Skin of body (tissue), 2 donors: ENCODE measurements around the gene PTPRN2. TPM values are rescaled to one million over a fixed set of nuclear protein-coding genes. Genes with fewer than 3 reads are reported as not detected.

Experiments used
- DNase-seq: peaks from one replicate; lab custom pipeline; 2025; lab: John Stamatoyannopoulos, UW
- total RNA-seq: library from RNA; depleted of rRNA; stranded (reverse); fragments of >200 nt; gene quantifications from one replicate; pipeline ENCODE4 v1.2.3, GENCODE V29; 2014

PTPRN2 gene
- total RNA-seq, 1 donor from 2014 or later: 0.99 TPM

DNA sequence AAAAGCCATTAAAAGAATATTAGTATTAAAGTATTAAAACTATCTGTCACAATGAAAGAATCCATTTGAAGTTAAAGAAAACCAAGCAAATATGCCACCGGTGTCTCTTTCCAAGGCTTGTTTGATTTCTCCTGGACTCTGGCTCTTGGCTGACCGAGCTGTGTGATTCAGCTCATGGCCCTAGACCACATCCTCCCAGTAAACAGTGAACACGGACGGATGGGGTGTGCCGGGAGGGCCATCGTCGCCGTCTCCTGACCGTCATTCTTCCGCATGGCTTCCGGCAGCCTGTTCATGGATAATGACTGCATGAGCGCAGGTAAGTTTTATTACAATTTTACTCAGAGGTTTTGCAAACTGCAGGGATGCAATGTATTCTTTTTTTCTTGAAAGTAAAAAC, 1032.3 kb downstream of the PTPRN2 start:
- no peak for DNase-seq

DNA sequence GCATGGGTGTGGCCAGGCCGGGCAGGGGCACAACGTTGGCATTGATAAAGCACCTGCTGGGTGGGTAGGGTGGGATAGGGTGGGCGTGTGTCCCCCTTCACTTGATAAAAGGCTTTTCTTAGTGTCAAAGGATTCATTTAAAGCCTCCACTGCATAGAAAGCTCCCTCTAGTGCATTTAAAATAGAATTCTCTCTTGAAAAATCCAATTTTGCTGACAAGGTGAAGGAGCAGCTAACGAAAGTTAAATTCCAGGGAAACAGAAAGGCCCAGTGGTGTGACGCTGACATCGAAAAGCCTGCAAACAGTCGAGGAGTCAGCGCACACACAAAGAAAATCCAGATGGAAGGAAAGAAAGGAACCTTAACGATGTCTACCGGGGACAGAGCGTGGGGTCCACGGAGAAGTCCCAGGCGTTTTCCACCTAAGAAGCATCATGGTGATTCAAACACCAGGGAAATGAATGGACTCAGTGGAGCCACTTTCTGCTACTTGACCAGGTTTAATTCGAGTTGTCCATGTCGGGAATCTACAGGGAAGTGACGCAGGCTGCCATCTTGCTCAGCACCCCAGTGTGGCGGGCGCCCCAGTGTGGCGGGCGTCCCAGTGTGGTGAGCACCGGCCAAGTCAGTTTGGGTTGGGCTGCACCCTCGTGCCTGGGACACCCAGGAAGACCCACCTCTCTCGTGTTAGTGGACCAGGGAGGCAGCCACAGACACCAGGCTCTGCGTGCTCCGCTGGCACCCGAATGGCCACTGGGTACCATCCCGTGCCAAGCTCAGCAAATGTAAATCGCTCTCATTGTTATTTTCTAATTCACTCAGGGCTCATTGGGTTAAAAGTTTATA, 1033.0 kb downstream of the PTPRN2 start:
- no peak for DNase-seq

GRCh38 chr7:157553256-157553655, 1034.4 kb downstream of the PTPRN2 start:
- DNase-seq: no peak

DNA sequence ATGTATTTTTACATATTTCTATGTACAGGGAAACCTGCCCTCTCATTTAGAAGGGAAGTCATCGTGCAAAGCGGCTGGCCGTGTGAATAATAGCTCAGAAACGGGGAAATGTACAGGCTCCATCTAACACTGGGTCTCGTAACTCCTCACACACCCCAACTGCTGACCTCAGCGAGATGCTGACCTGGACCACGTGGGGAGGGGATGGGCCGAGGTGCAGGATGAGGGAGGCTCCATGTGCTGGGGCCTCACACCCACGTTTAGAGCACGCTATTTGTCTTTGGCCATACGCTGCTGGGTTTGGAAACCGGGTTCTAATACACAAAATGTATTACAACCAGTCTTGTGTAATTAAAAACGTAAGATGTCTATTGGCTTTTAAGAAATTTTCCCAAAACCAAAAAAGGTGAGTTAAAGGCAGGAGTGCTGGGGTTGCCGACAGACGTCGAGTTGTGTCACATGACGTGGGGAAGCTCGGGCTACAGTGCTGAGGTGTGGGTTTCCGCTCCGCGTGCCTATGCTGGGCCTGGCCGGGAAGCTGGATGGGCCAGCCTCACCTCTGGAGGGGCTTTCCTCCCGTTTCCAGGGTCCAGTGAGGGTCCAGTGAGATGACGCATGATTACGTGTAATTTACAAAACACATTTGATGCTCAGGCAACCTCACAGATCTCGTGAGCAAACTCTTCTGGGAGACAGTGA, 1035.2 kb downstream of the PTPRN2 start:
- no peak for DNase-seq

- DNase-seq: no peak
Observed at GRCh38 chr7:157551325-157552070, 1036.1 kb downstream of the PTPRN2 start.

GRCh38 chr7:157550300-157551275, 1037.0 kb downstream of the PTPRN2 start:
- no peak for DNase-seq

DNA sequence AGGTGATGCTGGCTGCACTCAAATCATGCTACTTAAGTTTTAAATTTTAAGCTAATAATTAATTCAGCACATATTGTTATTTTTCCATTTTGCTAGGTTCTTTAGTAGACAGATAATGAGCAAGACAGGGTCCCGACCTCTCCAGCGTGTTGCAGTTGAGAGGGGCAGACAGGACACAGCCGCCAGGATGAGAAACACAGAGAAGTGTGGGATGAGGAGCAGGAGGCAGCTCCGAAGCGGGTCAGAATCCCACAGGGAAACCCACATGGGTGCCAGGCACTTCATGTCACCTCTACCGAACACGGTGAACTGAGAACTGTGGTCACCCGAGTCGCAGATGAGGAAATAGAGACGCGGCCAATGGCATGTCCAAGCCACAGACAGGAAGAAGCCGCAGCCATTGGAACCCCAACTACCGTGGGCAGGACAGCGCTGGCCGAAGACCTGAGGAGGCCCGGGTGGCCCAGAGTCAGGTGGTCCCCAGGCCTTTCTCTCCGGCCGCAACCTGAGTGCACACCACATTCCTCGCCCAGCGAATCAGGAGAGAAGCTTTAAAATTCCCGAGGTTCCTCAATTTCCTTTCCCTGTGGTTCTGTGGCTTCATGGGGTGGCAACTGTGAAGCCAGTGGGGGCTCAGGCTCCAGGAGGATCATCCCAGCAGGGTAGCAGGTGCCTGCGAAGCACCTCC, 1037.9 kb downstream of the PTPRN2 start:
- no peak for DNase-seq

GRCh38 chr7:157548691-157549303, 1038.8 kb downstream of the PTPRN2 start:
- DNase-seq: no peak

DNA sequence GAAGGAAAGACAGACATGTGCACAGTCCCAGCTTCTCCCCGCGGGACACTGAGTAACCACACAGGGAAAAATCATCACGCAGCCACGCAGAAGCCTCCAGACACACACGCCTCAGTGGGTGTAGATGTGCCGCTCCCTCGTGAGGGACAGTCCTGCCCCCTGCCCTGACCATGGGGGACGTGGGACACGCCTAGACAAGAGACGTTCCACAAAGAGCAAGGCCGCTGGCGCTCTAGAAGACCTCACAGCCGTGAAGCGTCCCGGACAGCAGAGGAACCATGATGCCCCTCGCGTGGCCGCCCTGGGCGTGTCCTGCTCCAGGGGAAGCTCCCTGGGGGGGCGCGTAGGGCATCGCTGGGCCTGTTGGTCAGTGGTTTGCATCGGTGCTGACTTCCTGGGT, 1040.0 kb downstream of the PTPRN2 start:
- DNase-seq: no peak

- DNase-seq: no peak
Observed at GRCh38 chr7:157547102-157547501, 1040.5 kb downstream of the PTPRN2 start.

GRCh38 chr7:157545681-157546060, 1042.0 kb downstream of the PTPRN2 start:
- DNase-seq: no peak

DNA sequence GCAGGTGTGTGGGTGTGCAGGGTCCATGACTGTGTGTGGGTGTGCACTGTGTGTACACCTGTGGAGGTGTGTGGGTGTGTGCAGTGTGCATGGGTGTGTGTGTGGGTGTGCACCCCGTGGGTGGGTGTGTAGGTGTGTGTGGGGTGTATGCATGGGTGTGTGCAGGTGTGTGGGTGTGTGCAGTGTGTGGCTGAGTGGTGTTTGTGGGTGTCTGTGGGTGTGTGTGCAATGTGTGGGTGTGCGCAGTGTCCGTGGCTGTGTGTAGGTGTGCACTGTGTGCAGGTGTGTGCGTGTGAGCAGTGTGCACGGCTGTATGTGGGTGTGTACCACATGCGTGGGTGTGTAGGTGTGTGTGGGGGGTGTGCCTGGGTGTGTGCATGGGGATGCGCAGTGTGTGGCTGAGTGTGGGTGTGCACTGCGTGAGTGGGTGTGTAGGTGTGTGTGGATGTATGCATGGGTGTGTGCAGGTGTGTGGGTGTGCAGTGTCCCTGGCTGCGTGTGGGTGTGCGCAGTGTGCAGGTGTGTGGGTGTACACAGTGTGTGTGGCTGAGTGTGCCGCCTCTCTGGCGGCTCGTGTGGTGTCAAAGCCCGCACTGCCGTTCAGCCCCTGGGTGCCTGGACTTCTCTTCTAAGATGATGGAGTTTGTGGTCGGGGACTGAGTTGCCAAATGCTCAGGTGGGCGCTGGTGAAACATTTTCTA, 1042.5 kb downstream of the PTPRN2 start:
- no peak for DNase-seq

GRCh38 chr7:157544226-157544625, 1043.4 kb downstream of the PTPRN2 start:
- no peak for DNase-seq

GRCh38 chr7:157543791-157544190, 1043.8 kb downstream of the PTPRN2 start:
- no peak for DNase-seq

GRCh38 chr7:157543276-157543675, 1044.3 kb downstream of the PTPRN2 start:
- no peak for DNase-seq

DNA sequence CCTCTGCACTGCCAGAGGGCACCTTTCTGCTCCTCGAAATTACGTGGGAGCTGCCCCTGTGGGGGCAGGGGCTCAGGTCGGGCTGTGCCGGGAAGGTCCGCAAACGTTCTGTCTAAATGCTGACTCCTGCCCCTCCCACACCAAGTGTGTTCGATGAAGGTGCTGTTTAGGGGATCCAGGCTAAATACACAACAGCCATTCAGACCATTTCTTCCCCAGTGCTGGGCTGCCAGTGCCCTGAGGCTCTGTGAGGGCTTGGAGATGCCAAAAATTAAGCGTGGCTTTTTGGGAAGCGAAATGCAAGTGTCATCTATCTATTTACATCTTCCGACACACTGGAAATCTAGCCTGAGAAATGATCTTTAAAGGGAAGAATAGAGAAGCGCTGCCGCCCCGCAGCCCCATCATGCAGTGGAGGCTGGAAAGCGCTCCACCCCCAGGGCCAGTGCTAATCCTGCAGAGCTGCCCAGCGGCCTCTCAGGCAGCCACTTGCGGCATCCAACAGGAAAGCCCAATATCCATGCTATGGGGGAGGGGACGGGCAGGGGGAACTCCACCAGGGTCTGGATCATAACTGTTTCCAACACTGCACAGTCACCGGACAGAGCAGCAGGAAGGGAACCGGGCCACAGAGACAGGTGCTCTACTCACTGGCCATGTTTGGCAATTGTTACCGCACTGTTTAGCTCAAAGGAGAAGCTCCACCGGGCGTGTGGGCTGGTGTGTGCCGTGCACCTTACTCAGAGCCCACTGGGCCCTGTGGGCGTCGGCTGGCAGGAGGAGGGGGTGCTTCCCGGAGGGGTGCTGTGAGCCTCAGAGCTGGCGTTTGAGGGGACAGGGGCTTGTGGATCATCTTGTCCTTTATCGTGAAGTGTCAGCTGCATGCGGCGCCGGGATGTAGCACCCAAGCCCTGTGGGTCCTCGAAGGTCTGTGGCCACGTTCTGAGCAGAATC, 1045.3 kb downstream of the PTPRN2 start:
- DNase-seq: no peak

- no peak for DNase-seq
Observed at GRCh38 chr7:157541295-157542067, 1046.1 kb downstream of the PTPRN2 start.
